ENCODE data around the gene CCDC83. TPM values are rescaled to one million over a fixed set of nuclear protein-coding genes. Genes with fewer than 3 reads are reported as not detected.

CCDC83 gene
- total and polyA plus RNA-seq, 2 experiments from 2014 or later = not detected

DNA sequence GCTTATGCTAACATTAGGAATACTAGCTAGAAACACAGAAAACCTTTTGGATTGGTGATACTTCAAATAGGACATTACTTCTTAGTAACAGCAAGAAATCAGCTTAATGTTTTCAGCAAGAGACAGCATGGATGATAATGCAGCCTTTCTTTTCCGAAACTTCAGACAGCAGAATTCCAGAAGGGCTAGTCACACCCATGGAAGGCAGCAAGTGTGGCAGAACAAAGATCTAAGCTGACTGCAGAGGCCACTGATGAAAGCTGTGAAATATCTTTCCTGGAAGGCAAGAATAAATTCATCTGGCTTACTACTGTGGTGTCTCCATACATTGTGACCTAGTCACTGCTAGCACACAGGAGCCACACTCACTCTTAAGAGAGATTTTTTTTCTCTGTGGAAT, 100.3 kb downstream of the CCDC83 start:
- Histone ChIP-seq H3K27me3 (ENCODE audit: insufficient read depth) (no peaks in the 10 kb centered on the region), H2AFZ (no peak overlapping the region), H3K9me2 (ENCODE audit: insufficient read depth) (no peaks in the 10 kb centered on the region), H3K27ac (ENCODE audit: low read depth) (no peak overlapping the region), H3K36me3 (ENCODE audit: insufficient read depth) (peaks cover 3% of the 10 kb centered on the region; the same call in 1 of the 2 replicates), H3K79me2 (replicated peaks; ENCODE audit: insufficient read depth) (no peaks in the 10 kb centered on the region), H3F3A (replicated peaks; ENCODE audit: low read depth) (no peaks in the 10 kb centered on the region), H3K4me1 (ENCODE audit: insufficient read depth) (no peaks in the 10 kb centered on the region), H3K4me2 (no peak overlapping the region), H3K4me3 (no peak overlapping the region), H4K20me1 (replicated peaks; ENCODE audit: insufficient read depth) (no peaks in the 10 kb centered on the region)
- no peak for DNase-seq (ENCODE audit: low spot score)
- Mint-ChIP-seq H3K27ac (no peak overlapping the region), H3K27me3 (ENCODE audit: insufficient read depth, low read depth, poor library complexity) (no peaks in the 10 kb centered on the region), H3K9me3 (peaks cover 4% of the 10 kb centered on the region; the same call in 2 of the 3 replicates), H3K4me3 (no peak overlapping the region), H3K4me1 (no peaks in the 10 kb centered on the region), H3K36me3 (ENCODE audit: low read depth) (peaks cover 35% of the 10 kb centered on the region; the same call in 2 of the 3 replicates)
- TF ChIP-seq ETS1 (IDR thresholded peaks at IDR 0.05) (no peak), ZNF331 (CRISPR knock-in tag; IDR thresholded peaks at IDR 0.05; ENCODE audit: low read depth) (no peak), EZH2 (IDR thresholded peaks at IDR 0.05; ENCODE audit: low read depth, unreplicated experiment) (no peak), CREB1 (CRISPR knock-in tag; IDR thresholded peaks at IDR 0.05; ENCODE audit: low read depth) (no peak), REST (IDR thresholded peaks at IDR 0.05; ENCODE audit: unreplicated experiment) (no peak), STAT1 (IDR thresholded peaks at IDR 0.05; ENCODE audit: unreplicated experiment) (no peak), JUNB (IDR thresholded peaks at IDR 0.05; ENCODE audit: unreplicated experiment) (no peak), NANOG (IDR thresholded peaks at IDR 0.05; ENCODE audit: borderline replicate concordance) (no peak), ZNF114 (CRISPR knock-in tag; IDR thresholded peaks at IDR 0.05) (no peak), EZH2phosphoT487 (IDR thresholded peaks at IDR 0.05; ENCODE audit: unreplicated experiment) (no peak), POLR2AphosphoS5 (IDR thresholded peaks at IDR 0.05; ENCODE audit: low read depth) (no peak)
- TF ChIP-seq, protein P1, sequence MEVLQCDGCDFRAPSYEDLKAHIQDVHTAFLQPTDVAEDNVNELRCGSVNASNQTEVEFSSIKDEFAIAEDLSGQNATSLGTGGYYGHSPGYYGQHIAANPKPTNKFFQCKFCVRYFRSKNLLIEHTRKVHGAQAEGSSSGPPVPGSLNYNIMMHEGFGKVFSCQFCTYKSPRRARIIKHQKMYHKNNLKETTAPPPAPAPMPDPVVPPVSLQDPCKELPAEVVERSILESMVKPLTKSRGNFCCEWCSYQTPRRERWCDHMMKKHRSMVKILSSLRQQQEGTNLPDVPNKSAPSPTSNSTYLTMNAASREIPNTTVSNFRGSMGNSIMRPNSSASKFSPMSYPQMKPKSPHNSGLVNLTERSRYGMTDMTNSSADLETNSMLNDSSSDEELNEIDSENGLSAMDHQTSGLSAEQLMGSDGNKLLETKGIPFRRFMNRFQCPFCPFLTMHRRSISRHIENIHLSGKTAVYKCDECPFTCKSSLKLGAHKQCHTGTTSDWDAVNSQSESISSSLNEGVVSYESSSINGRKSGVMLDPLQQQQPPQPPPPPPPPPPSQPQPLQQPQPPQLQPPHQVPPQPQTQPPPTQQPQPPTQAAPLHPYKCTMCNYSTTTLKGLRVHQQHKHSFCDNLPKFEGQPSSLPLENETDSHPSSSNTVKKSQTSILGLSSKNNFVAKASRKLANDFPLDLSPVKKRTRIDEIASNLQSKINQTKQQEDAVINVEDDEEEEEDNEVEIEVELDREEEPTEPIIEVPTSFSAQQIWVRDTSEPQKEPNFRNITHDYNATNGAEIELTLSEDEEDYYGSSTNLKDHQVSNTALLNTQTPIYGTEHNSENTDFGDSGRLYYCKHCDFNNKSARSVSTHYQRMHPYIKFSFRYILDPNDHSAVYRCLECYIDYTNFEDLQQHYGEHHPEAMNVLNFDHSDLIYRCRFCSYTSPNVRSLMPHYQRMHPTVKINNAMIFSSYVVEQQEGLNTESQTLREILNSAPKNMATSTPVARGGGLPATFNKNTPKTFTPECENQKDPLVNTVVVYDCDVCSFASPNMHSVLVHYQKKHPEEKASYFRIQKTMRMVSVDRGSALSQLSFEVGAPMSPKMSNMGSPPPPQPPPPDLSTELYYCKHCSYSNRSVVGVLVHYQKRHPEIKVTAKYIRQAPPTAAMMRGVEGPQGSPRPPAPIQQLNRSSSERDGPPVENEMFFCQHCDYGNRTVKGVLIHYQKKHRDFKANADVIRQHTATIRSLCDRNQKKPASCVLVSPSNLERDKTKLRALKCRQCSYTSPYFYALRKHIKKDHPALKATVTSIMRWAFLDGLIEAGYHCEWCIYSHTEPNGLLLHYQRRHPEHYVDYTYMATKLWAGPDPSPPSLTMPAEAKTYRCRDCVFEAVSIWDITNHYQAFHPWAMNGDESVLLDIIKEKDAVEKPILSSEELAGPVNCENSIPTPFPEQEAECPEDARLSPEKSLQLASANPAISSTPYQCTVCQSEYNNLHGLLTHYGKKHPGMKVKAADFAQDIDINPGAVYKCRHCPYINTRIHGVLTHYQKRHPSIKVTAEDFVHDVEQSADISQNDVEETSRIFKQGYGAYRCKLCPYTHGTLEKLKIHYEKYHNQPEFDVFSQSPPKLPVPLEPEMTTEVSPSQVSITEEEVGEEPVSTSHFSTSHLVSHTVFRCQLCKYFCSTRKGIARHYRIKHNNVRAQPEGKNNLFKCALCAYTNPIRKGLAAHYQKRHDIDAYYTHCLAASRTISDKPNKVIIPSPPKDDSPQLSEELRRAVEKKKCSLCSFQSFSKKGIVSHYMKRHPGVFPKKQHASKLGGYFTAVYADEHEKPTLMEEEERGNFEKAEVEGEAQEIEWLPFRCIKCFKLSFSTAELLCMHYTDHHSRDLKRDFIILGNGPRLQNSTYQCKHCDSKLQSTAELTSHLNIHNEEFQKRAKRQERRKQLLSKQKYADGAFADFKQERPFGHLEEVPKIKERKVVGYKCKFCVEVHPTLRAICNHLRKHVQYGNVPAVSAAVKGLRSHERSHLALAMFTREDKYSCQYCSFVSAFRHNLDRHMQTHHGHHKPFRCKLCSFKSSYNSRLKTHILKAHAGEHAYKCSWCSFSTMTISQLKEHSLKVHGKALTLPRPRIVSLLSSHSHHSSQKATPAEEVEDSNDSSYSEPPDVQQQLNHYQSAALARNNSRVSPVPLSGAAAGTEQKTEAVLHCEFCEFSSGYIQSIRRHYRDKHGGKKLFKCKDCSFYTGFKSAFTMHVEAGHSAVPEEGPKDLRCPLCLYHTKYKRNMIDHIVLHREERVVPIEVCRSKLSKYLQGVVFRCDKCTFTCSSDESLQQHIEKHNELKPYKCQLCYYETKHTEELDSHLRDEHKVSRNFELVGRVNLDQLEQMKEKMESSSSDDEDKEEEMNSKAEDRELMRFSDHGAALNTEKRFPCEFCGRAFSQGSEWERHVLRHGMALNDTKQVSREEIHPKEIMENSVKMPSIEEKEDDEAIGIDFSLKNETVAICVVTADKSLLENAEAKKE (CRISPR knock-in tag; IDR thresholded peaks at IDR 0.05) = no peak
- TF ChIP-seq, protein P2, sequence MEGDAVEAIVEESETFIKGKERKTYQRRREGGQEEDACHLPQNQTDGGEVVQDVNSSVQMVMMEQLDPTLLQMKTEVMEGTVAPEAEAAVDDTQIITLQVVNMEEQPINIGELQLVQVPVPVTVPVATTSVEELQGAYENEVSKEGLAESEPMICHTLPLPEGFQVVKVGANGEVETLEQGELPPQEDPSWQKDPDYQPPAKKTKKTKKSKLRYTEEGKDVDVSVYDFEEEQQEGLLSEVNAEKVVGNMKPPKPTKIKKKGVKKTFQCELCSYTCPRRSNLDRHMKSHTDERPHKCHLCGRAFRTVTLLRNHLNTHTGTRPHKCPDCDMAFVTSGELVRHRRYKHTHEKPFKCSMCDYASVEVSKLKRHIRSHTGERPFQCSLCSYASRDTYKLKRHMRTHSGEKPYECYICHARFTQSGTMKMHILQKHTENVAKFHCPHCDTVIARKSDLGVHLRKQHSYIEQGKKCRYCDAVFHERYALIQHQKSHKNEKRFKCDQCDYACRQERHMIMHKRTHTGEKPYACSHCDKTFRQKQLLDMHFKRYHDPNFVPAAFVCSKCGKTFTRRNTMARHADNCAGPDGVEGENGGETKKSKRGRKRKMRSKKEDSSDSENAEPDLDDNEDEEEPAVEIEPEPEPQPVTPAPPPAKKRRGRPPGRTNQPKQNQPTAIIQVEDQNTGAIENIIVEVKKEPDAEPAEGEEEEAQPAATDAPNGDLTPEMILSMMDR (conservative IDR thresholded peaks at IDR 0.05; ENCODE audit: low read depth in 2 of 2) = no peak
- no peak for ATAC-seq
